Spleen (tissue), 11 donors: ENCODE measurements around the gene CACNA1C. TPM values are rescaled to one million over a fixed set of nuclear protein-coding genes. Genes with fewer than 3 reads are reported as not detected.

ENCODE experiments used
- DNase-seq: peaks from one replicate; pipeline ENCODE4 v3.0.0-alpha.2; 2020
- H3K27ac ChIP-seq, 8 donors: fragments of 200-600 bp; sonication (generic) in 7 of 8; 1 replicate in 4 of 8; 2 replicates in 4 of 8; pipeline versions ENCODE4 v1.5.0 to v1.8.0; 2016 to 2021; ENCODE audit warnings: inconsistent platforms in 4 of 8, mild to moderate bottlenecking in 4 of 8, moderate library complexity in 1 of 8
- H3K27me3 ChIP-seq, 7 donors: fragments of 200-600 bp; sonication (generic) in 6 of 7; replicated peaks in 1 of 7; 1 replicate in 4 of 7; 2 replicates in 3 of 7; pipeline versions ENCODE4 v1.5.0 to v1.8.0; 2016 to 2021; ENCODE audit warnings: inconsistent platforms in 3 of 7, mild to moderate bottlenecking in 1 of 7
- H3K36me3 ChIP-seq, 6 donors: fragments of 200-600 bp; sonication (generic) in 5 of 6; 1 replicate in 4 of 6; 2 replicates in 2 of 6; pipeline versions ENCODE4 v1.5.0 to v1.8.0; 2016 to 2021; ENCODE audit warnings: inconsistent platforms in 2 of 6
- H3K4me1 ChIP-seq, 6 donors: fragments of 200-600 bp; sonication (generic) in 5 of 6; 1 replicate in 3 of 6; 2 replicates in 3 of 6; pipeline versions ENCODE4 v1.5.0 to v1.8.0; 2016 to 2021; ENCODE audit warnings: inconsistent platforms in 3 of 6
- H3K4me3 ChIP-seq, 8 donors: fragments of 200-600 bp; sonication (generic) in 7 of 8; 1 replicate in 4 of 8; 2 replicates in 4 of 8; pipeline versions ENCODE4 v1.5.0 to v1.8.0; 2016 to 2021; ENCODE audit warnings: inconsistent platforms in 4 of 8, mild to moderate bottlenecking in 4 of 8, moderate library complexity in 2 of 8
- H3K9me3 ChIP-seq, 8 donors: fragments of 200-600 bp; sonication (generic) in 7 of 8; 1 replicate in 4 of 8; 2 replicates in 4 of 8; pipeline versions ENCODE4 v1.5.0 to v1.8.0; 2016 to 2021; ENCODE audit warnings: inconsistent platforms in 4 of 8
- CTCF ChIP-seq, 11 experiments: fragments of 200-600 bp in 7 of 11; fragments of 450-650 bp in 4 of 11; sonication (generic) in 4 of 11; IDR thresholded peaks in 8 of 11; conservative IDR thresholded peaks in 3 of 11; 1 replicate in 7 of 11; 2 replicates in 4 of 11; pipeline versions ENCODE4 v1.4.0 to v1.8.0; 2016 to 2021; ENCODE audit warnings: antibody characterized with exemption in 11 of 11, inconsistent platforms in 4 of 11, mild to moderate bottlenecking in 1 of 11
- POLR2A ChIP-seq, 3 donors: fragments of 450-650 bp; IDR thresholded peaks; one replicate each; pipeline ENCODE4 v1.5.1; 2017; ENCODE audit warnings: antibody characterized with exemption in 3 of 3, mild to moderate bottlenecking in 1 of 3
- POLR2AphosphoS5 ChIP-seq, 3 donors: sonication (generic); formaldehyde crosslinking; IDR thresholded peaks; one replicate each; pipeline ENCODE4 v1.5.1; 2017; ENCODE audit warnings: antibody characterized with exemption in 3 of 3
- WGBS, 5 donors: extraction: QIAGEN DNeasy Blood & Tissue Kit in 3 of 5; methylation state at CpG; one replicate each; pipeline versions ENCODE4 v1.1.5 to v1.1.7; 2013 to 2018; 5-methylcytosine and 5-hydroxymethylcytosine counted together
- intact Hi-C: fragments of 100-400 bp; cut with DNase I; formaldehyde crosslinking; loops from one replicate; pipeline ENCODE4 v1.15.0; 2023; ENCODE audit warnings: low total_unique reads
- polyA plus RNA-seq, 3 donors: library from polyadenylated mRNA; stranded (reverse); fragments of 200-250 nt; gene quantifications; one replicate each; pipeline ENCODE4 v1.2.1, GENCODE V29; 2013
- total RNA-seq, 7 donors: library from RNA; depleted of rRNA in 3 of 7; stranded (reverse); fragments of >200 nt in 3 of 7; fragmentation: NEBNext Ultra II Directional in 4 of 7; extraction: Animal tissue kit (Norgen Biotek cat#: 25700) in 4 of 7; gene quantifications; one replicate each; pipeline versions ENCODE4 v1.1.0 to v1.2.1, GENCODE V29; 2016 to 2021
- donor health status: healthy with polysubstance abuse.
- donor health status: DM: no; HTN: no; CAD: no; lungs with moderate emphysema.
- donor health status: DM: no; HTN: no; CAD: no.
- donor health status: Bipolar disorder and iron deficiency.
- donor health status: healthy.
- donor health status: DM: no; HTN: no; CAD: no.
- donor health status: DM: yes; HTN: yes; CAD: no.

CACNA1C gene
- total and polyA plus RNA-seq, 10 donors, result 0.67 to 27.6 (median 18.4) TPM

- Histone ChIP-seq H3K36me3 (no peaks in the 10 kb centered on the region), H3K9me3 (no peaks in the 10 kb centered on the region), H3K27ac (no peak overlapping the region), H3K4me3 (no peak overlapping the region), H3K4me1 (peaks cover 0 to 8% (median 2%) of the 10 kb centered on the region in 6 donors), H3K27me3 (no peaks in the 10 kb centered on the region)
- intact Hi-C loops, result no loop called here
- WGBS, 5 donors, result 76 to 88% (median 83%) methylated on average over 15 to 17 of the region's 17 CpGs
- TF ChIP-seq POLR2AphosphoS5 (IDR thresholded peaks at IDR 0.05) (no peak), CTCF (IDR thresholded peaks at IDR 0.05 in 8 of 11, conservative IDR thresholded peaks at IDR 0.05 in 3 of 11) (no peak), POLR2A (IDR thresholded peaks at IDR 0.05) (no peak)
- no peak for DNase-seq
Observed at GRCh38 chr12:2550561-2551411, 498.0 kb downstream of the CACNA1C start.

- Histone ChIP-seq H3K9me3 (no peaks in the 10 kb centered on the region), H3K27ac (no peak overlapping the region), H3K4me1 (peaks cover 0 to 8% (median 2%) of the 10 kb centered on the region in 6 donors), H3K27me3 (no peaks in the 10 kb centered on the region), H3K4me3 (no peak overlapping the region), H3K36me3 (no peaks in the 10 kb centered on the region)
- 54 to 86% (median 66%) methylated on average over 13 of the region's 13 CpGs for WGBS, 5 donors
- no peak for DNase-seq
- TF ChIP-seq POLR2A (IDR thresholded peaks at IDR 0.05) (no peak), CTCF (IDR thresholded peaks at IDR 0.05 in 8 of 11, conservative IDR thresholded peaks at IDR 0.05 in 3 of 11) (no peak), POLR2AphosphoS5 (IDR thresholded peaks at IDR 0.05) (no peak)
- intact Hi-C loops, result no loop called here
Observed at GRCh38 chr12:2551412-2551900, 498.7 kb downstream of the CACNA1C start.

DNA sequence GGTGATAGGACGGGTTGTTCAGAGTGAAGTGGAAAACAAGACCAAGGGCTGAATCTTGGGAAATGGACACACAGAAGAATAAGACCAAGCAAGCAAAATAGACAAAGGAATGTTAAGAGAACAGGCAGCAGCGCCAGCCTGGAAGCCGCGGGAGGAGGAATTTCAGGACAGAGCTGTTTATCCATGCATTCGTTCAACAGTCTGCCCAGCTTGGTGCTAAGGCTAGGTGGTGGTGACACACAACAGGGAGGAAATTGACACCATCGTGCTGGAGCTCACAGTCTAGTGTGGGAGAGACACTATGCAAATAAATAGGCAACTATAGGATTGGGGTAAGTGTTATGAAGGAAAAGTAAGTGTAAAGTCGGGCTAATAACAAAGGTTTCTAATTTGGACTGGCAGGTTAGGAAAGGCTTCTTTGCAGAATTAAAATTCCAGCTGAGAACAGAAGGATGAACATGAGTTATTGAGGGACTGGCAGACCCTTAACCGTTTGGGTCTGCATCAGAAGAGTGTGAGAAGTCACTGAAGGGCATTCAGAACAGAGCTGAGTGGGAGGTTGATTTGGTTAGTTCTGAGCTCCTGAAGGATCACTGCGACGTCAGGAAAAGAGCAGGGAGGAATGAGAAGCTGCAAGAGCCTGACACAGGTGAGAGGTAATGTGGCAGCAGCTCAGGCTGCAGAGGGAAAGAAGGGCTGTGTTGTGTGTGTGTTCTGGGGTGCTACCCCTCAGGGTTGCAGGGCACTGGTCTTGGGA is 499.4 kb downstream of the CACNA1C start:
- DNase-seq, result no peak
- 84 to 92% (median 88%) methylated on average over 10 of the region's 10 CpGs for WGBS, 5 donors
- peaks cover 0 to 8% (median 2%) of the 10 kb centered on the region in 6 donors for H3K4me1 ChIP-seq
- no peaks in the 10 kb centered on the region for H3K9me3 ChIP-seq
- H3K27me3 ChIP-seq, result no peaks in the 10 kb centered on the region
- H3K36me3 ChIP-seq, result no peaks in the 10 kb centered on the region
- H3K4me3 ChIP-seq, result no peak overlapping the region
- peak overlapping the region in 1 of 8 donors; percentile 53 for H3K27ac ChIP-seq
- intact Hi-C loops, result no loop called here
- TF ChIP-seq CTCF (IDR thresholded peaks at IDR 0.05 in 8 of 11, conservative IDR thresholded peaks at IDR 0.05 in 3 of 11) (no peak), POLR2A (IDR thresholded peaks at IDR 0.05) (no peak), POLR2AphosphoS5 (IDR thresholded peaks at IDR 0.05) (no peak)
